Kidney epithelial cell (primary cell): Measurements from ENCODE around the gene B3GNT4. TPM values are rescaled to one million over a fixed set of nuclear protein-coding genes. Genes with fewer than 3 reads are reported as not detected.
"Not testable (repeated sequence)": the region's sequence is repeated elsewhere in the genome, so short reads cannot be mapped to it uniquely, and the experiment has no call there.

Experiments used
- DNase-seq: peaks from one replicate; pipeline ENCODE4 v3.0.0-alpha.2; 2010; ENCODE audit warnings: low read depth
- H3K27me3 ChIP-seq: 2 replicates; pipeline ENCODE4 v1.6.0; 2011; ENCODE audit warnings: low read length; ENCODE audit not compliant: control insufficient read depth, insufficient read depth
- H3K36me3 ChIP-seq: 2 replicates; pipeline ENCODE4 v1.5.1; 2011; ENCODE audit warnings: low read length; ENCODE audit not compliant: control insufficient read depth, insufficient read depth
- H3K4me3 ChIP-seq: 2 replicates; pipeline ENCODE4 v1.5.1; 2011; ENCODE audit warnings: low read depth, mild to moderate bottlenecking, control low read depth, low read length
- total RNA-seq: library from RNA; depleted of rRNA; stranded (reverse); fragments of >200 nt; gene quantifications from 2 replicates; pipeline ENCODE4 v1.2.3, GENCODE V29; 2015
- TF ChIP-seq, protein P1 (sequence below): IDR thresholded peaks from 2 replicates; pipeline ENCODE4 v1.5.1; 2011; ENCODE audit warnings: mild to moderate bottlenecking, moderate library complexity, low read length, control low read depth, inconsistent platforms; ENCODE audit not compliant: insufficient read depth, poor library complexity, severe bottlenecking

The B3GNT4 gene
- total RNA-seq, 1 donor from 2014 or later = 0.75 TPM

DNA sequence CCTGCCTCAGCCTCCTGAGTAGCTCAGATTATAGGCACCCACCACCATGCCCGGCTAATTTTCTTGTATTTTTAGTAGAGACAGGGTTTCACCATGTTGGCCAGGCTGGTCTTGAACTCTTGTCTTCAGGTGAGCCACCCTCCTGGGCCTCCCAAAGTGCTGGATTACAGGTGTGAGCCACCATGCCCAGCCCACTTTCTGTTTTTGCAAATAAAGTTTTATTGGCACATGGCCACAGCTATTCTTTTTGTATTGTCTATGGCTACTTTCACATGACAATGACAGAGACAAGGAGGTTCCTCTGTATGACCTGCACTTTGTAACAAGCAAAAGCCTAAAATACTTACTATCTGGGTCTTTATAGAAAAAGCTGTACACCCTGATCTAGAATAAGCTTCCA, 42.0 kb downstream of the B3GNT4 start:
- Histone ChIP-seq H3K36me3 (no peaks in the 10 kb centered on the region), H3K27me3 (no peaks in the 10 kb centered on the region), H3K4me3 (no peak overlapping the region)
- no peak for DNase-seq
- TF ChIP-seq, protein P1, sequence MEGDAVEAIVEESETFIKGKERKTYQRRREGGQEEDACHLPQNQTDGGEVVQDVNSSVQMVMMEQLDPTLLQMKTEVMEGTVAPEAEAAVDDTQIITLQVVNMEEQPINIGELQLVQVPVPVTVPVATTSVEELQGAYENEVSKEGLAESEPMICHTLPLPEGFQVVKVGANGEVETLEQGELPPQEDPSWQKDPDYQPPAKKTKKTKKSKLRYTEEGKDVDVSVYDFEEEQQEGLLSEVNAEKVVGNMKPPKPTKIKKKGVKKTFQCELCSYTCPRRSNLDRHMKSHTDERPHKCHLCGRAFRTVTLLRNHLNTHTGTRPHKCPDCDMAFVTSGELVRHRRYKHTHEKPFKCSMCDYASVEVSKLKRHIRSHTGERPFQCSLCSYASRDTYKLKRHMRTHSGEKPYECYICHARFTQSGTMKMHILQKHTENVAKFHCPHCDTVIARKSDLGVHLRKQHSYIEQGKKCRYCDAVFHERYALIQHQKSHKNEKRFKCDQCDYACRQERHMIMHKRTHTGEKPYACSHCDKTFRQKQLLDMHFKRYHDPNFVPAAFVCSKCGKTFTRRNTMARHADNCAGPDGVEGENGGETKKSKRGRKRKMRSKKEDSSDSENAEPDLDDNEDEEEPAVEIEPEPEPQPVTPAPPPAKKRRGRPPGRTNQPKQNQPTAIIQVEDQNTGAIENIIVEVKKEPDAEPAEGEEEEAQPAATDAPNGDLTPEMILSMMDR = no peak

DNA sequence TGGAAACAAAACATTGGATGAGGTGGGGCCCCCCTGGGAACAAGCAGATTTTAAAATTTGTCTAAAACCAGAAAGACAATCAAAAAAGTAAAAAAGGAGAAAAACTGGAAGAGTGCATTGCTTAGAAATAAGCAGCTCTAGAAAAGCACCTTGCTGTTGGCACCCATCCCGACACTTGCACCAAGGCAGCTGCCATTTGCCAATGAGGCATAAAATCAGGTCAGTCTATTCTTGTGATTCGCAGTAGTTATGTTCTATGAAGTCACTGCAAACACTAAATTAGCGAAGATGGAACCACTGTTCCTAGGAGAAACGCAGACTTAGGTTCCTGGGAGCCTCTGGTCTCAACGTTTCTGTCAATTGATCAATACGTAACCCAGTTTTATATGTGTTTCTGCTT, 46.5 kb downstream of the B3GNT4 start:
- Histone ChIP-seq H3K36me3 (no peaks in the 10 kb centered on the region), H3K27me3 (no peaks in the 10 kb centered on the region), H3K4me3 (no peak overlapping the region)
- DNase-seq = no peak
- TF ChIP-seq, protein P1 = no peak

DNA sequence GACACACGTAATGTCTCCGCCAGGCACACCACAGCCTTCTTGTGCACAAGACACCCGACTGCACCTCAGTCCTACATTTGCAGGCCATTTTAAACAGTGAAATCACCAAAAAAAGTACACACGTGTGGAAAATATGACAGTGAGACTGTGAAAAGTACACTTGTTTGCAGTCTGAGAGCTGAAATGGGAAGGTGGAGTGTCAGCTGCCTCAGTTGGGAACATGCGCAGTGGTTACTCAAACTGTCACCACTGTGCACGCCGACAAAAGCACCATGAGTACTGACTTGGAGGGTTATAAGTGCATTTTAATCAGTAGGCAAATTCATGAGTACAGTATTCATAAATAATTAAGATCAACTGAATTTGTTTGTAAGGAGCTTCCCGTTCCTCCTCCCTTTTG, 47.0 kb downstream of the B3GNT4 start:
- Histone ChIP-seq H3K4me3 (no peak overlapping the region), H3K27me3 (no peaks in the 10 kb centered on the region), H3K36me3 (no peaks in the 10 kb centered on the region)
- no peak for DNase-seq
- TF ChIP-seq, protein P1 = no peak

DNA sequence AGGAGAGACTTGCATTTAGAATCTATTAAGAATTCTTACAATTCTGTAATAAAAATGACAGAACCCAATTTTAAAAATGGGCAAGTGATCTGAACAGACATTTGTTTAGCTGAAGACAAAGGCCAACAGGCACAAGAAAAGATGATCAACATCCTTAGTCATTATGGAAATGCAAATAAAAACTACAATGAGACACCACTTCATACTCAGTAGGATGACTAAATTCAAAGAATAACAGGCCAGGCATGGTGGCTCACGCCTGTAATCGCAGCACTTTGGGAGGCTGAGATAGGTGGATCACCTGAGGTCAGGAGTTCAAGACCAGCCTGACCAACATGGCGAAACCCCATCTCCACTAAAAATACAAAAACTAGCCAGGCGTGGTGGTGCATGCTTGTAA, 55.0 kb downstream of the B3GNT4 start:
- H3K36me3 ChIP-seq, H3K27me3 ChIP-seq, H3K4me3 ChIP-seq, DNase-seq: not testable (repeated sequence)

Other genes with a start within 250 kb of the B3GNT4 start
- 20.5 and 23.8 TPM in 2 replicates for gene BCL7A, start 181.8 kb upstream of the B3GNT4 start, total RNA-seq
- gene MLXIP, start 125.0 kb upstream of the B3GNT4 start, total RNA-seq = 34.2 and 35.7 TPM in 2 replicates
- gene IL31, start 29.5 kb upstream of the B3GNT4 start, total RNA-seq = not detected in 2 replicates
- gene LRRC43, start 20.6 kb upstream of the B3GNT4 start, total RNA-seq = 0.75 and 2.5 TPM in 2 replicates
- 85.7 and 100 TPM in 2 replicates for gene DIABLO, start 22.3 kb downstream of the B3GNT4 start, total RNA-seq
- 21.7 and 26.3 TPM in 2 replicates for gene VPS33A, start 62.8 kb downstream of the B3GNT4 start, total RNA-seq
- gene CLIP1, start 219.0 kb downstream of the B3GNT4 start, total RNA-seq = 58.2 and 58.7 TPM in 2 replicates